ENCODE measurements around the gene ATG5. TPM values are rescaled to one million over a fixed set of nuclear protein-coding genes. Genes with fewer than 3 reads are reported as not detected.
A peak's percentile ranks its signal among the peaks of the same experiment; 100 is the strongest.
"Not testable (repeated sequence)": the region's sequence is repeated elsewhere in the genome, so short reads cannot be mapped to it uniquely, and the experiment has no call there.

Gene ATG5
- total and polyA plus RNA-seq, 2 experiments from 2014 or later, result 31.6 to 48.2 TPM

DNA sequence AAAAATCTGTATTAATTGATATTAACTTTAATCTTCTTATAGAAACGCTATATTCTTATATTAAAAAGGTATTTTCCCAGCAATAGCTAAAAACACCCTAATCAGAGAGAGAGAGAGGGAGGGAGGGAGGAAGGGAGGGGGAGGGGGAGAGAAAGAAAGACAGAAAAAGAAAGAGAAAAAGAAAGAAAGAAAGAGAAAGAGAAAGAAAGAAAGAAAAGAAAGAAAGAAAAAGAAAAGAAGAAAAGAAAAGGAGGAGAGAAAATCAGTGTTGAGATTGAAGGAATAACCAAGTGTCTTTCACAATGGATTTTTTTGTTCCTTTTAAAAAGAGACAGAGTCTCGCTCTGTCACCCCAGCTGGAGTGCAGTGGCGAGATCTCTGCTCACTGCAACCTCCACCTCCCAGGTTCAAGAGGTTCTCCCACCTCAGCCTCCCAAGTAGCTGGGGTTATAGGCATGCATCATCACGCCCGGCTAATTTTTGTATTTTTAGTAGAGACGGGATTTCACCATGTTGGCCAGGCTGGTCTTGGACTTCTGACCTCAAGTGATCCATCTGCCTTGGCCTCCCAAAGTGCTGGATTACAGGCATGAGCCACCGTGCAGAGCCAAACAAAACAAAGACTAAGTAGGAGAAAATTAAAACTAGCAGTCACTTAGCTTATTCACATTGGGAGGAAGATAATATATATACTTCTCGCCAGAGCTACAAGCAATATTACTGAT, 73.9 kb downstream of the ATG5 start:
- H3K27ac ChIP-seq (ENCODE audit: low read depth); H3K4me1 ChIP-seq (ENCODE audit: insufficient read depth); ATAC-seq; H3K4me2 ChIP-seq; H2AFZ ChIP-seq; H3K27ac Mint-ChIP-seq; H3K36me3 ChIP-seq (ENCODE audit: insufficient read depth); H3K27me3 Mint-ChIP-seq (ENCODE audit: insufficient read depth, low read depth, poor library complexity); H3K4me1 Mint-ChIP-seq; DNase-seq (ENCODE audit: low spot score); H3K4me3 Mint-ChIP-seq; H3F3A ChIP-seq (replicated peaks; ENCODE audit: low read depth); H3K9me3 Mint-ChIP-seq; H3K27me3 ChIP-seq (ENCODE audit: insufficient read depth); H3K4me3 ChIP-seq; H3K9me2 ChIP-seq (ENCODE audit: insufficient read depth); H4K20me1 ChIP-seq (replicated peaks; ENCODE audit: insufficient read depth); H3K36me3 Mint-ChIP-seq (ENCODE audit: low read depth): not testable (repeated sequence)
- peaks cover 23% of the 10 kb centered on the region for H3K79me2 ChIP-seq (replicated peaks; ENCODE audit: insufficient read depth)

DNA sequence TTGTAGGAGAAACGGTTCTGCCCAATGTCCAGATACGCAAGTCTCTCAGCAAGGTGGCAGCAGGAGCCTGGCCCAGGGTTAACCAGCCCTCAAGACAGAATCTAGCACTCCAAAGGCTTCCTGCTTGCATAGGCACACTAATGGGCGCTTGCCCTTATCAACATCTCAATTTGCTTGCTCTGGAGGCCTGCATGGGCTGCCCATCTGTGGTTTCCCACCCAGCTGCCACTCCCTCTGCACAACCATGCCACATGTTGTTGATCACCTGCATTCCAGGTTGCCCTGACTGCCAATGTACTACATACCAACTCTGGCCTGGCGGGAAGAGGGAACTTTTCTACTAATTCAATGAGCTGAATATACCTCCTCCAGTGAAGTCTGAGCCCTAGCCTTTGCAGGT, 74.6 kb downstream of the ATG5 start:
- TF ChIP-seq EZH2 (IDR thresholded peaks at IDR 0.05; ENCODE audit: low read depth, unreplicated experiment) (no peak), JUNB (IDR thresholded peaks at IDR 0.05; ENCODE audit: unreplicated experiment) (no peak), ZNF331 (CRISPR knock-in tag; IDR thresholded peaks at IDR 0.05; ENCODE audit: low read depth) (no peak), STAT1 (IDR thresholded peaks at IDR 0.05; ENCODE audit: unreplicated experiment) (no peak), POLR2AphosphoS5 (IDR thresholded peaks at IDR 0.05; ENCODE audit: low read depth) (no peak), NANOG (IDR thresholded peaks at IDR 0.05; ENCODE audit: borderline replicate concordance) (no peak), CREB1 (CRISPR knock-in tag; IDR thresholded peaks at IDR 0.05; ENCODE audit: low read depth) (no peak), ZNF114 (CRISPR knock-in tag; IDR thresholded peaks at IDR 0.05) (no peak)
- TF ChIP-seq, protein P1, sequence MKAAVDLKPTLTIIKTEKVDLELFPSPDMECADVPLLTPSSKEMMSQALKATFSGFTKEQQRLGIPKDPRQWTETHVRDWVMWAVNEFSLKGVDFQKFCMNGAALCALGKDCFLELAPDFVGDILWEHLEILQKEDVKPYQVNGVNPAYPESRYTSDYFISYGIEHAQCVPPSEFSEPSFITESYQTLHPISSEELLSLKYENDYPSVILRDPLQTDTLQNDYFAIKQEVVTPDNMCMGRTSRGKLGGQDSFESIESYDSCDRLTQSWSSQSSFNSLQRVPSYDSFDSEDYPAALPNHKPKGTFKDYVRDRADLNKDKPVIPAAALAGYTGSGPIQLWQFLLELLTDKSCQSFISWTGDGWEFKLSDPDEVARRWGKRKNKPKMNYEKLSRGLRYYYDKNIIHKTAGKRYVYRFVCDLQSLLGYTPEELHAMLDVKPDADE (IDR thresholded peaks at IDR 0.05), result no peak
- TF ChIP-seq, protein P2, sequence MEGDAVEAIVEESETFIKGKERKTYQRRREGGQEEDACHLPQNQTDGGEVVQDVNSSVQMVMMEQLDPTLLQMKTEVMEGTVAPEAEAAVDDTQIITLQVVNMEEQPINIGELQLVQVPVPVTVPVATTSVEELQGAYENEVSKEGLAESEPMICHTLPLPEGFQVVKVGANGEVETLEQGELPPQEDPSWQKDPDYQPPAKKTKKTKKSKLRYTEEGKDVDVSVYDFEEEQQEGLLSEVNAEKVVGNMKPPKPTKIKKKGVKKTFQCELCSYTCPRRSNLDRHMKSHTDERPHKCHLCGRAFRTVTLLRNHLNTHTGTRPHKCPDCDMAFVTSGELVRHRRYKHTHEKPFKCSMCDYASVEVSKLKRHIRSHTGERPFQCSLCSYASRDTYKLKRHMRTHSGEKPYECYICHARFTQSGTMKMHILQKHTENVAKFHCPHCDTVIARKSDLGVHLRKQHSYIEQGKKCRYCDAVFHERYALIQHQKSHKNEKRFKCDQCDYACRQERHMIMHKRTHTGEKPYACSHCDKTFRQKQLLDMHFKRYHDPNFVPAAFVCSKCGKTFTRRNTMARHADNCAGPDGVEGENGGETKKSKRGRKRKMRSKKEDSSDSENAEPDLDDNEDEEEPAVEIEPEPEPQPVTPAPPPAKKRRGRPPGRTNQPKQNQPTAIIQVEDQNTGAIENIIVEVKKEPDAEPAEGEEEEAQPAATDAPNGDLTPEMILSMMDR (conservative IDR thresholded peaks at IDR 0.05; ENCODE audit: low read depth in 2 of 2), result no peak
- TF ChIP-seq, protein P3, sequence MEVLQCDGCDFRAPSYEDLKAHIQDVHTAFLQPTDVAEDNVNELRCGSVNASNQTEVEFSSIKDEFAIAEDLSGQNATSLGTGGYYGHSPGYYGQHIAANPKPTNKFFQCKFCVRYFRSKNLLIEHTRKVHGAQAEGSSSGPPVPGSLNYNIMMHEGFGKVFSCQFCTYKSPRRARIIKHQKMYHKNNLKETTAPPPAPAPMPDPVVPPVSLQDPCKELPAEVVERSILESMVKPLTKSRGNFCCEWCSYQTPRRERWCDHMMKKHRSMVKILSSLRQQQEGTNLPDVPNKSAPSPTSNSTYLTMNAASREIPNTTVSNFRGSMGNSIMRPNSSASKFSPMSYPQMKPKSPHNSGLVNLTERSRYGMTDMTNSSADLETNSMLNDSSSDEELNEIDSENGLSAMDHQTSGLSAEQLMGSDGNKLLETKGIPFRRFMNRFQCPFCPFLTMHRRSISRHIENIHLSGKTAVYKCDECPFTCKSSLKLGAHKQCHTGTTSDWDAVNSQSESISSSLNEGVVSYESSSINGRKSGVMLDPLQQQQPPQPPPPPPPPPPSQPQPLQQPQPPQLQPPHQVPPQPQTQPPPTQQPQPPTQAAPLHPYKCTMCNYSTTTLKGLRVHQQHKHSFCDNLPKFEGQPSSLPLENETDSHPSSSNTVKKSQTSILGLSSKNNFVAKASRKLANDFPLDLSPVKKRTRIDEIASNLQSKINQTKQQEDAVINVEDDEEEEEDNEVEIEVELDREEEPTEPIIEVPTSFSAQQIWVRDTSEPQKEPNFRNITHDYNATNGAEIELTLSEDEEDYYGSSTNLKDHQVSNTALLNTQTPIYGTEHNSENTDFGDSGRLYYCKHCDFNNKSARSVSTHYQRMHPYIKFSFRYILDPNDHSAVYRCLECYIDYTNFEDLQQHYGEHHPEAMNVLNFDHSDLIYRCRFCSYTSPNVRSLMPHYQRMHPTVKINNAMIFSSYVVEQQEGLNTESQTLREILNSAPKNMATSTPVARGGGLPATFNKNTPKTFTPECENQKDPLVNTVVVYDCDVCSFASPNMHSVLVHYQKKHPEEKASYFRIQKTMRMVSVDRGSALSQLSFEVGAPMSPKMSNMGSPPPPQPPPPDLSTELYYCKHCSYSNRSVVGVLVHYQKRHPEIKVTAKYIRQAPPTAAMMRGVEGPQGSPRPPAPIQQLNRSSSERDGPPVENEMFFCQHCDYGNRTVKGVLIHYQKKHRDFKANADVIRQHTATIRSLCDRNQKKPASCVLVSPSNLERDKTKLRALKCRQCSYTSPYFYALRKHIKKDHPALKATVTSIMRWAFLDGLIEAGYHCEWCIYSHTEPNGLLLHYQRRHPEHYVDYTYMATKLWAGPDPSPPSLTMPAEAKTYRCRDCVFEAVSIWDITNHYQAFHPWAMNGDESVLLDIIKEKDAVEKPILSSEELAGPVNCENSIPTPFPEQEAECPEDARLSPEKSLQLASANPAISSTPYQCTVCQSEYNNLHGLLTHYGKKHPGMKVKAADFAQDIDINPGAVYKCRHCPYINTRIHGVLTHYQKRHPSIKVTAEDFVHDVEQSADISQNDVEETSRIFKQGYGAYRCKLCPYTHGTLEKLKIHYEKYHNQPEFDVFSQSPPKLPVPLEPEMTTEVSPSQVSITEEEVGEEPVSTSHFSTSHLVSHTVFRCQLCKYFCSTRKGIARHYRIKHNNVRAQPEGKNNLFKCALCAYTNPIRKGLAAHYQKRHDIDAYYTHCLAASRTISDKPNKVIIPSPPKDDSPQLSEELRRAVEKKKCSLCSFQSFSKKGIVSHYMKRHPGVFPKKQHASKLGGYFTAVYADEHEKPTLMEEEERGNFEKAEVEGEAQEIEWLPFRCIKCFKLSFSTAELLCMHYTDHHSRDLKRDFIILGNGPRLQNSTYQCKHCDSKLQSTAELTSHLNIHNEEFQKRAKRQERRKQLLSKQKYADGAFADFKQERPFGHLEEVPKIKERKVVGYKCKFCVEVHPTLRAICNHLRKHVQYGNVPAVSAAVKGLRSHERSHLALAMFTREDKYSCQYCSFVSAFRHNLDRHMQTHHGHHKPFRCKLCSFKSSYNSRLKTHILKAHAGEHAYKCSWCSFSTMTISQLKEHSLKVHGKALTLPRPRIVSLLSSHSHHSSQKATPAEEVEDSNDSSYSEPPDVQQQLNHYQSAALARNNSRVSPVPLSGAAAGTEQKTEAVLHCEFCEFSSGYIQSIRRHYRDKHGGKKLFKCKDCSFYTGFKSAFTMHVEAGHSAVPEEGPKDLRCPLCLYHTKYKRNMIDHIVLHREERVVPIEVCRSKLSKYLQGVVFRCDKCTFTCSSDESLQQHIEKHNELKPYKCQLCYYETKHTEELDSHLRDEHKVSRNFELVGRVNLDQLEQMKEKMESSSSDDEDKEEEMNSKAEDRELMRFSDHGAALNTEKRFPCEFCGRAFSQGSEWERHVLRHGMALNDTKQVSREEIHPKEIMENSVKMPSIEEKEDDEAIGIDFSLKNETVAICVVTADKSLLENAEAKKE (CRISPR knock-in tag; IDR thresholded peaks at IDR 0.05), result no peak
- peaks cover 3% of the 10 kb centered on the region for H3K36me3 Mint-ChIP-seq (ENCODE audit: low read depth)
- H3K4me1 Mint-ChIP-seq, result peaks cover 7% of the 10 kb centered on the region; the same call in 2 of the 3 replicates

More for the DNA sequence above, 74.6 kb downstream of the ATG5 start:
- no peak for ATAC-seq
- Mint-ChIP-seq H3K27me3 (ENCODE audit: insufficient read depth, low read depth, poor library complexity) (no peaks in the 10 kb centered on the region), H3K9me3 (no peaks in the 10 kb centered on the region), H3K27ac (no peak overlapping the region), H3K4me3 (no peak overlapping the region)
- Histone ChIP-seq H3K79me2 (replicated peaks; ENCODE audit: insufficient read depth) (peaks cover 16% of the 10 kb centered on the region), H4K20me1 (replicated peaks; ENCODE audit: insufficient read depth) (no peaks in the 10 kb centered on the region), H3F3A (replicated peaks; ENCODE audit: low read depth) (no peaks in the 10 kb centered on the region), H3K27ac (ENCODE audit: low read depth) (no peak overlapping the region), H3K4me1 (ENCODE audit: insufficient read depth) (no peaks in the 10 kb centered on the region), H3K9me2 (ENCODE audit: insufficient read depth) (no peaks in the 10 kb centered on the region), H2AFZ (no peak overlapping the region), H3K27me3 (ENCODE audit: insufficient read depth) (no peaks in the 10 kb centered on the region), H3K4me2 (no peak overlapping the region), H3K36me3 (ENCODE audit: insufficient read depth) (0 out of 2 replicates have a peak, but pooled peaks cover 7% of the 10 kb centered on the region), H3K4me3 (no peak overlapping the region)
- peak; percentile 26 for DNase-seq (ENCODE audit: low spot score)
